ENCODE results near the gene USH2A.

- TF ChIP-seq CTCF (conservative IDR thresholded peaks at IDR 0.05; ENCODE audit: low read depth, low read length) (no peak), EZH2 (IDR thresholded peaks at IDR 0.05; ENCODE audit: borderline replicate concordance, low read depth, low read length, poor library complexity, severe bottlenecking) (no peak)
Observed at GRCh38 chr1:216113181-216113580, 310.1 kb downstream of the USH2A start.

Data from A673 (cell line).